Posterior cingulate gyrus (tissue), 11 donors: ENCODE results near the gene SLC9A9.
A peak's percentile ranks its signal among the peaks of the same experiment; 100 is the strongest.
"Not testable (repeated sequence)": the region's sequence is repeated elsewhere in the genome, so short reads cannot be mapped to it uniquely, and the experiment has no call there.

Experiments used
- DNase-seq, 10 donors: peaks; one replicate each; pipeline versions ENCODE4 v3.0.0 to v3.0.0-alpha.2; 2020 to 2021; ENCODE audit warnings: mixed read lengths in 3 of 10
- intact Hi-C: fragments of 100-400 bp; cut with DNase I; formaldehyde crosslinking; loops from one replicate; pipeline ENCODE4 v1.15.1; 2023

Gene SLC9A9

GRCh38 chr3:143814443-143814889, 33.8 kb downstream of the SLC9A9 start:
- intact Hi-C loops = no loop called here
- DNase-seq = no peak

GRCh38 chr3:143812481-143812880, 35.8 kb downstream of the SLC9A9 start:
- intact Hi-C loops = no loop called here
- DNase-seq = no peak

GRCh38 chr3:143811602-143812001, 36.7 kb downstream of the SLC9A9 start:
- intact Hi-C loops = no loop called here
- DNase-seq = no peak

- DNase-seq = no peak
- intact Hi-C loops = no loop called here
Observed at GRCh38 chr3:143810953-143811265, 37.4 kb downstream of the SLC9A9 start.

GRCh38 chr3:143810166-143810952, 37.9 kb downstream of the SLC9A9 start:
- intact Hi-C loops = no loop called here
- DNase-seq = no peak

GRCh38 chr3:143809121-143809621, 39.1 kb downstream of the SLC9A9 start:
- no peak for DNase-seq

GRCh38 chr3:143808030-143808429, 40.2 kb downstream of the SLC9A9 start:
- no peak for DNase-seq
- intact Hi-C loops = no loop called here

More at GRCh38 chr3:143809121-143809621, 39.1 kb downstream of the SLC9A9 start:
- intact Hi-C loops = no loop called here

GRCh38 chr3:143806038-143806437, 42.2 kb downstream of the SLC9A9 start:
- DNase-seq = no peak
- intact Hi-C loops = no loop called here

- intact Hi-C loops, DNase-seq: not testable (repeated sequence)
Observed at GRCh38 chr3:143805476-143805875, 42.8 kb downstream of the SLC9A9 start.

GRCh38 chr3:143801046-143801445, 47.2 kb downstream of the SLC9A9 start:
- DNase-seq, intact Hi-C loops: not testable (repeated sequence)

GRCh38 chr3:143798151-143798550, 50.1 kb downstream of the SLC9A9 start:
- DNase-seq, intact Hi-C loops: not testable (repeated sequence)

GRCh38 chr3:143795874-143796273, 52.4 kb downstream of the SLC9A9 start:
- DNase-seq = no peak
- intact Hi-C loops = loop anchor here (1.0 kb wide), 1 partner anchor 7 kb away; no protein-coding TSS in a partner anchor

- intact Hi-C loops = loop anchor here (1.0 kb wide), 1 partner anchor 8 kb away; no protein-coding TSS in a partner anchor
- DNase-seq = no peak
Observed at GRCh38 chr3:143794793-143795462, 53.3 kb downstream of the SLC9A9 start.

GRCh38 chr3:143793971-143794370, 54.3 kb downstream of the SLC9A9 start:
- intact Hi-C loops = no loop called here
- no peak for DNase-seq

- no peak for DNase-seq
- intact Hi-C loops = no loop called here
Observed at GRCh38 chr3:143791386-143791785, 56.9 kb downstream of the SLC9A9 start.

GRCh38 chr3:143786219-143787191, 61.8 kb downstream of the SLC9A9 start:
- intact Hi-C loops = no loop called here

GRCh38 chr3:143784446-143784845, 63.8 kb downstream of the SLC9A9 start:
- intact Hi-C loops = no loop called here

More at GRCh38 chr3:143786219-143787191, 61.8 kb downstream of the SLC9A9 start:
- DNase-seq = peak in 3 of 10 donors; percentile 7 to 86 (median 27)

GRCh38 chr3:143783851-143784370, 64.4 kb downstream of the SLC9A9 start:
- intact Hi-C loops = no loop called here
- DNase-seq = no peak

More at GRCh38 chr3:143784446-143784845, 63.8 kb downstream of the SLC9A9 start:
- no peak for DNase-seq

- no peak for DNase-seq
- intact Hi-C loops = loop anchor here (1.0 to 10.0 kb wide), 2 partner anchors 69 to 176 kb away; partner anchors contain the start of gene SLC9A9
Observed at GRCh38 chr3:143775459-143775858, 72.8 kb downstream of the SLC9A9 start.

GRCh38 chr3:143771939-143772338, 76.3 kb downstream of the SLC9A9 start:
- intact Hi-C loops = loop anchor here (10.0 kb wide), 1 partner anchor 73 kb away; the partner anchor contains the start of gene SLC9A9
- DNase-seq = no peak
